Measurements from ENCODE around the gene PHETA1.

GRCh38 chr12:111384596-111384995 is 15.7 kb upstream of the PHETA1 start:
- TF ChIP-seq TCF7L2 (IDR thresholded peaks at IDR 0.05; ENCODE audit: low read depth, low read length) (no peak), POLR2AphosphoS5 (IDR thresholded peaks at IDR 0.05; ENCODE audit: low read depth, low read length) (no peak), SIN3A (IDR thresholded peaks at IDR 0.05; ENCODE audit: borderline replicate concordance, insufficient read depth, low read depth, low read length) (no peak)
- TF ChIP-seq, protein P1, sequence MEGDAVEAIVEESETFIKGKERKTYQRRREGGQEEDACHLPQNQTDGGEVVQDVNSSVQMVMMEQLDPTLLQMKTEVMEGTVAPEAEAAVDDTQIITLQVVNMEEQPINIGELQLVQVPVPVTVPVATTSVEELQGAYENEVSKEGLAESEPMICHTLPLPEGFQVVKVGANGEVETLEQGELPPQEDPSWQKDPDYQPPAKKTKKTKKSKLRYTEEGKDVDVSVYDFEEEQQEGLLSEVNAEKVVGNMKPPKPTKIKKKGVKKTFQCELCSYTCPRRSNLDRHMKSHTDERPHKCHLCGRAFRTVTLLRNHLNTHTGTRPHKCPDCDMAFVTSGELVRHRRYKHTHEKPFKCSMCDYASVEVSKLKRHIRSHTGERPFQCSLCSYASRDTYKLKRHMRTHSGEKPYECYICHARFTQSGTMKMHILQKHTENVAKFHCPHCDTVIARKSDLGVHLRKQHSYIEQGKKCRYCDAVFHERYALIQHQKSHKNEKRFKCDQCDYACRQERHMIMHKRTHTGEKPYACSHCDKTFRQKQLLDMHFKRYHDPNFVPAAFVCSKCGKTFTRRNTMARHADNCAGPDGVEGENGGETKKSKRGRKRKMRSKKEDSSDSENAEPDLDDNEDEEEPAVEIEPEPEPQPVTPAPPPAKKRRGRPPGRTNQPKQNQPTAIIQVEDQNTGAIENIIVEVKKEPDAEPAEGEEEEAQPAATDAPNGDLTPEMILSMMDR (IDR thresholded peaks at IDR 0.05), result no peak
- TF ChIP-seq, protein P2, sequence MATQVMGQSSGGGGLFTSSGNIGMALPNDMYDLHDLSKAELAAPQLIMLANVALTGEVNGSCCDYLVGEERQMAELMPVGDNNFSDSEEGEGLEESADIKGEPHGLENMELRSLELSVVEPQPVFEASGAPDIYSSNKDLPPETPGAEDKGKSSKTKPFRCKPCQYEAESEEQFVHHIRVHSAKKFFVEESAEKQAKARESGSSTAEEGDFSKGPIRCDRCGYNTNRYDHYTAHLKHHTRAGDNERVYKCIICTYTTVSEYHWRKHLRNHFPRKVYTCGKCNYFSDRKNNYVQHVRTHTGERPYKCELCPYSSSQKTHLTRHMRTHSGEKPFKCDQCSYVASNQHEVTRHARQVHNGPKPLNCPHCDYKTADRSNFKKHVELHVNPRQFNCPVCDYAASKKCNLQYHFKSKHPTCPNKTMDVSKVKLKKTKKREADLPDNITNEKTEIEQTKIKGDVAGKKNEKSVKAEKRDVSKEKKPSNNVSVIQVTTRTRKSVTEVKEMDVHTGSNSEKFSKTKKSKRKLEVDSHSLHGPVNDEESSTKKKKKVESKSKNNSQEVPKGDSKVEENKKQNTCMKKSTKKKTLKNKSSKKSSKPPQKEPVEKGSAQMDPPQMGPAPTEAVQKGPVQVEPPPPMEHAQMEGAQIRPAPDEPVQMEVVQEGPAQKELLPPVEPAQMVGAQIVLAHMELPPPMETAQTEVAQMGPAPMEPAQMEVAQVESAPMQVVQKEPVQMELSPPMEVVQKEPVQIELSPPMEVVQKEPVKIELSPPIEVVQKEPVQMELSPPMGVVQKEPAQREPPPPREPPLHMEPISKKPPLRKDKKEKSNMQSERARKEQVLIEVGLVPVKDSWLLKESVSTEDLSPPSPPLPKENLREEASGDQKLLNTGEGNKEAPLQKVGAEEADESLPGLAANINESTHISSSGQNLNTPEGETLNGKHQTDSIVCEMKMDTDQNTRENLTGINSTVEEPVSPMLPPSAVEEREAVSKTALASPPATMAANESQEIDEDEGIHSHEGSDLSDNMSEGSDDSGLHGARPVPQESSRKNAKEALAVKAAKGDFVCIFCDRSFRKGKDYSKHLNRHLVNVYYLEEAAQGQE (IDR thresholded peaks at IDR 0.05; ENCODE audit: insufficient read depth in 1 of 2, low read depth in 2 of 2, low read length in 1 of 2), result no peak

All from Panc1 (cell line).